A549 (cell line): Measurements from ENCODE around the gene DCAF5. TPM values are rescaled to one million over a fixed set of nuclear protein-coding genes. Genes with fewer than 3 reads are reported as not detected.

Experiments
- ATAC-seq, 2 experiments: fragments of 200-7000 bp in 1 of 2; fragments of >200 bp in 1 of 2; cut with Nextera tagmentation in 1 of 2; cut with Tn5 transposase in 1 of 2; 3 replicates each; pipeline versions ENCODE4 v1.8.0 to v1.9.1; 2018 to 2020; ENCODE audit warnings: mild to moderate bottlenecking in 1 of 2, moderate library complexity in 1 of 2
- CTCF ChIA-PET: fragments of 300-600 bp; sonication (Branson Sonifier 250); formaldehyde crosslinking; extraction: SDS; loops from one replicate; lab custom pipeline; 2021; ENCODE audit warnings: antibody characterized with exemption, inconsistent platforms; lab: Yijun Ruan, JAX
- POLR2A ChIA-PET: fragments of 350-600 bp; formaldehyde crosslinking; extraction: SDS; loops from one replicate; lab custom pipeline; 2021; ENCODE audit warnings: antibody characterized with exemption, inconsistent platforms; lab: Yijun Ruan, JAX
- DNase-seq, 2 experiments: peaks; one replicate each; pipeline versions ENCODE4 v3.0.0 to v3.0.0-alpha.2; 2011 to 2016; ENCODE audit warnings: low read depth in 1 of 2, low spot score in 1 of 2
- FAIRE-seq: peaks from 2 replicates; lab custom pipeline; 2011; peaks lifted over from hg19 to GRCh38; lab: Jason Lieb, UNC
- H3K27ac ChIP-seq, 2 experiments: fragments of >200 bp; sonication (Bioruptor Twin); formaldehyde crosslinking; 3 replicates each; pipeline ENCODE4 v1.5.1; 2016 to 2017
- H3K4me1 ChIP-seq: fragments of >200 bp; sonication (Bioruptor Twin); formaldehyde crosslinking; 3 replicates; pipeline ENCODE4 v1.6.1; 2016
- H3K4me2 ChIP-seq: fragments of >200 bp; sonication (Bioruptor Twin); formaldehyde crosslinking; 3 replicates; pipeline ENCODE4 v1.6.1; 2016
- H3K4me3 ChIP-seq: fragments of >200 bp; sonication (Bioruptor Twin); formaldehyde crosslinking; 3 replicates; pipeline ENCODE4 v1.5.1; 2016
- H3K9me3 ChIP-seq: fragments of >200 bp; sonication (Bioruptor Twin); formaldehyde crosslinking; 3 replicates; pipeline ENCODE4 v1.6.1; 2016
- ATOH8 ChIP-seq: fragments of 250-450 bp; sonication (Bioruptor Pico); IDR thresholded peaks from 2 replicates; pipeline ENCODE4 v1.5.0; 2020; ENCODE audit warnings: low read depth, mild to moderate bottlenecking, moderate library complexity
- BCL3 ChIP-seq: fragments of >200 bp; sonication (Bioruptor Twin); formaldehyde crosslinking; IDR thresholded peaks from 3 replicates; pipeline ENCODE4 v1.6.1; 2016
- CBX2 ChIP-seq: fragments of 200-600 bp; sonication (generic); IDR thresholded peaks from 2 replicates; pipeline ENCODE4 v1.6.1; 2016; ENCODE audit warnings: low read depth, mild to moderate bottlenecking, borderline replicate concordance
- CBX8 ChIP-seq: fragments of 200-600 bp; sonication (generic); IDR thresholded peaks from 2 replicates; pipeline ENCODE4 v1.6.1; 2016
- CHD2 ChIP-seq: fragments of 150-350 bp; IDR thresholded peaks from 2 replicates; pipeline ENCODE4 v1.6.1; 2014; ENCODE audit warnings: low read length; ENCODE audit not compliant: partially characterized antibody
- CTCF ChIP-seq: fragments of >200 bp; sonication (Bioruptor Twin); formaldehyde crosslinking; IDR thresholded peaks from 3 replicates; pipeline ENCODE4 v1.5.1; 2016
- EHF ChIP-seq: fragments of 250-450 bp; sonication (Bioruptor Pico); IDR thresholded peaks from 2 replicates; pipeline ENCODE4 v1.5.0; 2020; ENCODE audit warnings: mild to moderate bottlenecking
- EHMT2 ChIP-seq: fragments of 200-600 bp; sonication (generic); IDR thresholded peaks from 2 replicates; pipeline ENCODE4 v1.6.1; 2016; ENCODE audit warnings: antibody characterized with exemption, low read depth, mild to moderate bottlenecking, moderate library complexity
- ELK1 ChIP-seq: fragments of 150-350 bp; IDR thresholded peaks from 2 replicates; pipeline ENCODE4 v1.6.1; 2014; ENCODE audit warnings: low read depth, mild to moderate bottlenecking, low read length
- EP300 ChIP-seq, 2 experiments: fragments of >200 bp; sonication (Bioruptor Twin); formaldehyde crosslinking; IDR thresholded peaks; 2 replicates in 1 of 2; 3 replicates in 1 of 2; pipeline ENCODE4 v1.6.1; 2016 to 2017
- FOXS1 ChIP-seq: fragments of 250-450 bp; sonication (Bioruptor Pico); IDR thresholded peaks from 2 replicates; pipeline ENCODE4 v1.5.0; 2020; ENCODE audit warnings: mild to moderate bottlenecking, moderate library complexity
- GATA3 ChIP-seq: IDR thresholded peaks from 2 replicates; pipeline ENCODE4 v1.6.1; 2012; ENCODE audit warnings: borderline replicate concordance
- HES2 ChIP-seq: fragments of >200 bp; sonication (Bioruptor Twin); formaldehyde crosslinking; IDR thresholded peaks from 2 replicates; pipeline ENCODE4 v1.6.1; 2016
- JUNB ChIP-seq: fragments of >200 bp; sonication (Bioruptor Twin); formaldehyde crosslinking; IDR thresholded peaks from 2 replicates; pipeline ENCODE4 v1.6.1; 2016
- MAFK ChIP-seq: fragments of 450-650 bp; IDR thresholded peaks from 2 replicates; pipeline ENCODE4 v1.6.1; 2014; ENCODE audit not compliant: partially characterized antibody
- MAX ChIP-seq: IDR thresholded peaks from 2 replicates; pipeline ENCODE4 v1.6.1; 2012
- MAZ ChIP-seq: fragments of 150-350 bp; IDR thresholded peaks from 2 replicates; pipeline ENCODE4 v1.6.1; 2014; ENCODE audit warnings: antibody characterized with exemption, low read depth, low read length, borderline replicate concordance
- MYC ChIP-seq: IDR thresholded peaks from 2 replicates; pipeline ENCODE4 v1.6.1; 2012; ENCODE audit warnings: mild to moderate bottlenecking, inconsistent platforms, low read length, improper control_type of control experiment, borderline replicate concordance
- NFE2L2 ChIP-seq: fragments of 150-350 bp; conservative IDR thresholded peaks from 2 replicates; pipeline ENCODE4 v1.6.1; 2014; ENCODE audit warnings: low read length
- NPAS2 ChIP-seq: fragments of 250-450 bp; sonication (Bioruptor Pico); IDR thresholded peaks from 2 replicates; pipeline ENCODE4 v1.8.0; 2022; ENCODE audit warnings: mild to moderate bottlenecking, moderate library complexity, borderline replicate concordance
- PBX3 ChIP-seq: IDR thresholded peaks from 2 replicates; pipeline ENCODE4 v1.6.1; 2012
- POLR2A ChIP-seq: IDR thresholded peaks from 2 replicates; pipeline ENCODE4 v1.6.1; 2012; ENCODE audit warnings: mild to moderate bottlenecking, low read length
- RFX5 ChIP-seq: fragments of 450-650 bp; IDR thresholded peaks from 2 replicates; pipeline ENCODE4 v1.7.1; 2014; ENCODE audit warnings: antibody characterized with exemption, mild to moderate bottlenecking, moderate library complexity
- RNF2 ChIP-seq: fragments of 200-600 bp; sonication (generic); IDR thresholded peaks from 2 replicates; pipeline ENCODE4 v1.6.1; 2016; ENCODE audit warnings: low read depth, mild to moderate bottlenecking, antibody characterized with exemption, moderate library complexity, borderline replicate concordance
- SMC3 ChIP-seq: fragments of >200 bp; sonication (Bioruptor Twin); formaldehyde crosslinking; IDR thresholded peaks from 3 replicates; pipeline ENCODE4 v1.6.1; 2018; ENCODE audit warnings: inconsistent platforms
- TP53 ChIP-seq: fragments of 250-450 bp; sonication (Bioruptor Pico); IDR thresholded peaks from 2 replicates; pipeline ENCODE4 v1.5.0; 2021; ENCODE audit warnings: mild to moderate bottlenecking, moderate library complexity
- ZC3H11A ChIP-seq: fragments of 450-650 bp; IDR thresholded peaks from 2 replicates; pipeline ENCODE4 v1.6.1; 2014; ENCODE audit warnings: antibody characterized with exemption, mild to moderate bottlenecking
- WGBS: methylation state at CpG from one replicate; pipeline ENCODE4 v1.1.6; 2017; ENCODE audit errors: missing lambda C conversion rate; 5-methylcytosine and 5-hydroxymethylcytosine counted together
- polyA plus RNA-seq, 4 experiments: library from polyadenylated mRNA; depleted of rRNA in 3 of 4; stranded (reverse); fragments of >200 nt; fragmentation: RNase III in 1 of 4; extraction: RNeasy Plus Mini Kit Qiagen cat#74134 plus additional on column Dnase treatment in 1 of 4; gene quantifications; 2 replicates in 3 of 4; 3 replicates in 1 of 4; pipeline ENCODE4 v1.2.3, GENCODE V29; 2011 to 2017

The DCAF5 gene
- polyA plus RNA-seq, 2 of the 4 experiments (the other 2 are of a cell fraction), result 14.3 to 23.7 TPM

- no peak overlapping the region for H3K4me2 ChIP-seq
- TF ChIP-seq JUNB (no peak), HES2 (no peak), MYC (no peak), GATA3 (no peak), ELK1 (no peak), MAX (no peak), FOXS1 (CRISPR knock-in tag) (no peak), ATOH8 (CRISPR knock-in tag) (no peak)
- TF ChIP-seq, all 56 proteins: peak for 0
- Histone ChIP-seq H3K27ac (no peak overlapping the region), H3K4me3 (no peak overlapping the region), H3K9me3 (no peaks in the 10 kb centered on the region), H3K4me1 (peaks cover 26% of the 10 kb centered on the region)
- WGBS, result 74% methylated on average over 1 of the region's 1 CpG
- FAIRE-seq, result no peak
- ChIA-PET CTCF (interaction anchor here (1.3 kb wide), 2 partner anchors 9 to 43 kb away, joined by 5 to 6 read pairs; no protein-coding TSS in a partner anchor), POLR2A (no interaction called here)
- no peak for DNase-seq
- ATAC-seq, result no peak
Measured at GRCh38 chr14:69047255-69047654, 105.7 kb downstream of the DCAF5 start.

- TF ChIP-seq EP300 (IDR thresholded peaks at IDR 0.05) (no peak), CBX8 (no peak), ZC3H11A (no peak), CHD2 (no peak), ATOH8 (CRISPR knock-in tag) (no peak), MAFK (no peak), EHMT2 (no peak), TP53 (CRISPR knock-in tag) (no peak), MAZ (no peak), RFX5 (no peak), CBX2 (no peak), RNF2 (no peak), EHF (CRISPR knock-in tag) (no peak), NPAS2 (CRISPR knock-in tag) (no peak), BCL3 (no peak), PBX3 (no peak), POLR2A (no peak), SMC3 (no peak), NFE2L2 (no peak), CTCF (no peak)
- TF ChIP-seq, all 56 proteins: peak for 0
- H3K27ac ChIP-seq, result no peak overlapping the region
- H3K4me1 ChIP-seq, result peaks cover 26% of the 10 kb centered on the region
- ChIA-PET POLR2A (no interaction called here), CTCF (interaction anchor here (1.3 kb wide), 2 partner anchors 10 to 44 kb away, joined by 5 to 6 read pairs; no protein-coding TSS in a partner anchor)
- no peaks in the 10 kb centered on the region for H3K9me3 ChIP-seq
- no peak overlapping the region for H3K4me2 ChIP-seq
- 83% methylated on average over 7 of the region's 7 CpGs for WGBS
- FAIRE-seq (no peak), ATAC-seq (no peak), DNase-seq (no peak)
- no peak overlapping the region for H3K4me3 ChIP-seq
Measured at GRCh38 chr14:69046476-69046860, 106.5 kb downstream of the DCAF5 start.
